NCI-H1694 treated with DMSO at 0.1 percent for 48 hours (cell line): ENCODE data around the gene ADCYAP1R1.
A peak's percentile ranks its signal among the peaks of the same experiment; 100 is the strongest.

Experiments
- DNase-seq: peaks from one replicate; lab custom pipeline; 2025; lab: John Stamatoyannopoulos, UW

ADCYAP1R1 gene

DNA sequence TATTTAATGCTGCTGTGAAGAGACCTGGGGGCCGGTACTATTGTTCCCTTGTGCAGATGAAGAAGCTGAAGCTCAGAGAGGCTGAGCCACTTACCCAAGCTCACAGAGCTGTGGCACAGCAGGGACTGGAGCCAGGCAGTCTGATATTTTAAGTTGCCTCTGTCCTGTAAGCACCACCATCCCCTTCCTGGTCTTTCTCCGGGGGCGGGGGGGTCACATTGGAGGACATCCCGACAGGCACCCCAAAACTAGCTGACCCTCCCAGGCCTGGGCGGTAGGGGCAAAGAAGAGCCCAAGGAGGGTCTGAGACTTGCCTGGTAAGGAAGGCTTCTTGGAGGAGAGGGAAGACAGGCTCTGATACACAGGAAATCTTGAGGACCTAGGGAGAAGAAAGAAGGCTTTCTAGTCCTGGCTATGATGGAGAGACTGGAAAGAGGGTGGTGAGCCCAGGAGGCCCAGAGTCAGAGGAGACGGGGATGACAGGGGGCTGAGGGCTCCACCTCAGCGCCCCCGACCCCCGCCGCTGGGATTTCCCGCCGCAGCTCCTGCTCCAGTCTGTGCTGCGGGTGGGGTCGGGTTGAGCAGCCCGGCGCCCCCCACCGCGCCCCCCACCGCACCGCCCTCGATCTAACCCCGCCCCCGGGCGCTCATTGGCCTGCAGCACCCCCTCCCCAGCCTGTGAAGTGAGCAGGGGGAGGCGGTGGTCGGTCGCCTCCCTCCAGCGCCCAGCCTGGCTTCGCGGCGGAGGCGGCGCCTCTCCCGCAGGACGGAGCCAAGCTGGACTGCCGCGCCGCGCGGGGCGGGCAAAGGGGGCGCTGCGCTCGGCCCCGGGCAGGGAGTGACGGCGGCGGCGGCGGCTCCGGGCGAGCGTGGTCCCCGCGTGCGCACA is at the start of gene ADCYAP1R1:
Gene ADCYAP1R1, plus strand, starts transcription at position 711 of the 889 bp plus-strand sequence. CDS start 10,957 bp downstream, outside the sequence.
- DNase-seq, result peak; percentile 50

DNA sequence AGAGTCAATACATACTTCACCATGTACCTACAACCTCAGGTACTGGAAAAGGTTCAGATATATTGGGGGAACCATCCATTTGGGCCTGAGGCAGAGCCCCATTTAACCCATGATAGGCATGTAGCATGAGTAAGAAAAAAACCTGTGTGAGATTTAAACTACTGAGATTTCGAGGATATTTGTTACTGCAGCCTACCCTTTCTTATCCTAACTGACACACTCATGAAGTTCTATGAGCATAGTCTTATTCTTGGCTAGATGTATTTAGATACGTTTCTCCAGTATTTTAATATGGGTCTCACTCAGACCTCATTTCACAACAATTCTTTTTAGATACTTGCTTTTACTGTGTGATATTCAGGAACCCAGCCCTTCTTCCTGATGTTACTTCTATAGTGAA is 49.0 kb upstream of the ADCYAP1R1 start:
- DNase-seq, result no peak

DNA sequence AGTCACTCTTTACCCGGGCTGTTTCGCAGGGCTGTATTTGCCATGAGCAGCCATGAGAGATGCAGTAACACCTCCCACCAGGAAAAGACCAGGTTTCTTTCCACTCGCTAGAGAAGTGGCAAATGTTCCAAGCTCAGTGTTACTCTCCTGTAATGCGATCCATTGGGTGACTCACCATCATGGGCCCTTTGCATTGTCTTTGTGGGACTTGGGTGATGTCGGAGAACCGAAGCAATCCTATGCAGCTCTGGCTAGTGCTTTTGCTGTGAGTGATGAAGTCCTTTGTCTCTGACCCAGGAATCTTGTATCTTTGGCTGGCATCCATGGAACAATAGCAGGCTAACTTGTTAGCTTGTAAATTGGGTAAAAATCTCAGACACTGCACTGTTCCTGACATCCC is 48.4 kb upstream of the ADCYAP1R1 start:
- no peak for DNase-seq

DNA sequence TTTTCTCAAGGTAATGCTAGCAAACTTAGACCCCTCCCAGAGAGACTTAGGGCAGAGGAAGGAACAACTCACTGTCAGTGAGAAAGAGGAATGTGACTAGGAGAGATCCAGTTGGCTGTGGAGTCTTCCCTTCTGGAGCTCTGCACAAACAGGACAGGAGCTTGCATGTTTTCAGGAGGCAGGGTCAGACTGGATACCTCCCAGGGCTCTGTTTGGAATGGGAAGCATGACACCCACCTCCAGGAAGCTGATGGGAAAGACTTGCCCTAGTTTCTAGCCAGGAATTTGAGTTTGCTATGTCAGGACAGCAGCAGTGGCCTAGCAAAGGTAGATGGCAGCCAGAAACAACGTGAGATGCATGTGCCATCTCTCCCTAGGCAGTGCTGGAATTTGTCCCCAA is 47.7 kb upstream of the ADCYAP1R1 start:
- DNase-seq, result no peak

DNA sequence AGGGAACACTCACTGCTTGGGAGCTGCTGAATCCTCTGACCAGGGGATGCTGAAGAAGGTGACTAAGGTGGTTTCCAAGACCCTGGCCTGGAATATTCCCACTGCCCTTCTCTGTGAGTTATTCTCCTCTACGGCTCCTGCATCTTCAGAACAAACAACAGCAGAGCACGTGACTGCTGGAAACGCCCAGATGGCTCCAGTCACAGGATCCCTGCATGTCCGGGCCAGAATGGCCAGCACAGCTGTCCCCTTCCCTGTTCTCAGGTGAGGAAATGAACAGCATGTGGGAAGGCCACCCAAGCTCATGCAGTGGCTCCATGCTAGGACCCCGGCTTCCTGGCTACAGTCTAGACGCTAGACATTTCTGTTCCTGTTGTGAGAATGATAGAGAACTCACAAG is 45.3 kb upstream of the ADCYAP1R1 start:
- no peak for DNase-seq

DNA sequence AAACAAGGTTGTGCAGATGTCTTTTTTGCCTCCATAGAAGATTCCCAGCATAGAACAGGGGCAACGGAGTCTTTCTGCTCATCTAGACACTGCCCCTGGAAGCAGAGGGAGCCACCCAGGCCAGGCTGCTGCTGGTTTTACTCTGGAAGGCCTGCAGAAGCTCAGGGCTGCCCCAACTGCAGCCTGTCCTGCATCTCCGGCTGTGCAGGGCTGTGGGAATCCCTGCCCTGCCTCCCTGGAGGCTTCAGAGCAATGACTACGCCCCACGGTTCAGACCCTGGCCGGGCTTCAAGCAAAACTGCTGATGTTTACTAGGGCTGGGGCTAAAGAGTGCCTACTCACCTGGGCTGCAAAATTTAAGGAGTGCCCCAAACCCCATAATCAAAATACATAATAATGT is 44.5 kb upstream of the ADCYAP1R1 start:
- no peak for DNase-seq

DNA sequence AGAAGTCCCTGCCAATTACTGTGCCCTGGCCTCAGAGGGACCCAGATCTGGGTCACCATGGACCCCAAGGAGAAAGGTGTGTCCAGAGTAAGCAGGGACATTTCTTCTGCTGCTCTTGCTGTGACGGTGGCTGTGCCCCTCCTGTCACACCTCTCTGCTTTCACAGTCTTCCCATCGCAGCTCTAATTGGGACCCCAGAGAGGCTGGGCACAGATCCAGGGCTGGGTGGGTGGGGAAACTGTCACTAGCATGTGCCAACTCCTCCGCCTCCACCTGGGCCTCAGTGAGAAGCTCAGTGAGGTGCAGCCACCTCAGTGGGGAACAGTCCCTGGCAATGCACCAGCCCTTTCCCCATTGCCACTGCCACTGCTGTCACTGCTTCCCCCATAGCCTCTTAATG is 37.3 kb upstream of the ADCYAP1R1 start:
- DNase-seq, result peak; percentile 91

DNA sequence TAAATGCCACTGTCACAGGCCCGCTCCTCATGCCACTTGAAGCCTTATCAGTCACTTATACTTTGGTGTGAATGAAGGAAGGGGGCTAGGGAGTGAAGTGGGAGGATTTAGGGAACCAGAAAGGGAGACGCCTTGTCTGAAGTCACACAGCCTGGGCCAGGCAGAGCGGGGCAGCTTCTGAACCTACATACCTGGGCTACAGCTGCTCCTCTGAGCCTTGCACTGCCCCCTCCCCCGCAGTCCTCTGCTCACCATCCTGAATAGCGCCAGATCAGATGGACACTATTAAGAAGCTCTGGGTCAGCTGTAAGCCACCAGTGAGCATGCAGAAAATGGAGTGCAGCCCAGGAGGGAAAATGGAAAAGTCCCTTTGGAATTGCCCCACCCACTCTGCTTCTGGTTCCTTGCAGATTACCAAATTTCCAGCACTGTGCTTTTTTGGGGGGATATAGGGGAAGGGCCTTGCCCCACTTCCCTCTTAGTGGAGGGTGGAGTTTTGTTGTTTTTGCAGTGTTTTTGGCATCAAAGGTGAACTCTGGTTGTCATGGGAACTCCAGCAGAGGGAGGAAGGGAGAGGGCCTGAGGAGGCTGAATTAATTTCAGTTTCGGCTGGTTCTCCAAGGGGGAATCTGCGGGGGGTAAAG is 35.0 kb upstream of the ADCYAP1R1 start:
- DNase-seq, result no peak

DNA sequence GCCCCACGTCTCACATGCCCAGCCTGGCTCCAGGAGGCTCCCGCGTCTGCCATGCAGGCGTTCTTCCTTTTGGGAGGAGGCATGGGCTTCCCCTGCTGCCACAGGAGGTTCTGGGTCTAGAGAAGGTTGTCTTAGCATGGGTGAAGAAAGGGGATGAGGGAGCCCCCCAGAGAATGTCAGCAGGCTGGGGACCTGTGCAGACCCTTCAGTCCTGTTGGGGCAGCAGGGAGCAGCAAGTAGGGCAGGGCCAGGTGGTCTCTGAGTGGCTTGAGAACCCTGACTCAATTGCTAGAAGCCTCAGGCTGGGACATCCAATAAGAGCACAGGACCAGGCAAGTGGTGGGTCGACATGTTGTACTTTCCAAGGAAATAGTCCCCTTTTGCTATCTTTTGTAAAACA is 34.4 kb upstream of the ADCYAP1R1 start:
- DNase-seq, result no peak

DNA sequence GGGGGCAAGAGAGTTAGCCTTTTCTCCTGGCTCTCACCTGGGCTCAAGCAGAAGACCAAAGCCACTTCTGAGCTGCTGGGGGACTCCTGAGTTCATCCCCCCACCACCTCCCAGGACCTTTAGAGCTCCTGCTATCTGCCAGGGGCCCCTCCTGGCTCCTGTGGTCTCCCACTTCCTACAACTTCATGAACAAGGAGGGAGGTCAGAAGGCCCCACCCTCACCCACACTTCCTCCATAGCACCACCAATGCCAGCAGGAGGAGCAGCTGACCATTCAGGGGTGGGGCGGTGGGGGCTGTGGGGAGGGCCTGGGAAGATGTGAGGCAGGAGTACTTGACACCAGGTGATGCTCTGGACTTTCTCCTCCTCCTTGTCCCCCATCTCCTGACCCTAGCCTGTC is 32.6 kb upstream of the ADCYAP1R1 start:
- DNase-seq, result no peak

DNA sequence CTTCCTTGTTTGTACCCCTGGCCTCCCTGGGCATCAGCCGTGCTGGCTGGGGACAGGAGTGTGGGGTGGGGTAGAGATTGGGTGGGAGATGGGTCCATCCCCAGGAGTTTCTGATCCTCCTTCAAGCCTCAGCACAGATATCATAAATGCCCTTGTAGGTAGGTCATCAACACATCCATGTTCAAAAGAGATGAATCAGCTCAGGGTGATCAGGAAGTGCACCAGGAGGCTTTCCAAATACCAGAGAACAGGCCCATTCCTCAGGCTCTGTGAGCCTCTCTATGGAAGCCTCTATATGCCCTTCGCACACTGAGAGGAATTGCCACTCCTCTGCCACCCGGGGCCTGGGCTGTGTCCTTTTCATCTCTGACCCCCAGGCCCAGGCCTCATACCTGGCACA is 31.9 kb upstream of the ADCYAP1R1 start:
- no peak for DNase-seq

DNA sequence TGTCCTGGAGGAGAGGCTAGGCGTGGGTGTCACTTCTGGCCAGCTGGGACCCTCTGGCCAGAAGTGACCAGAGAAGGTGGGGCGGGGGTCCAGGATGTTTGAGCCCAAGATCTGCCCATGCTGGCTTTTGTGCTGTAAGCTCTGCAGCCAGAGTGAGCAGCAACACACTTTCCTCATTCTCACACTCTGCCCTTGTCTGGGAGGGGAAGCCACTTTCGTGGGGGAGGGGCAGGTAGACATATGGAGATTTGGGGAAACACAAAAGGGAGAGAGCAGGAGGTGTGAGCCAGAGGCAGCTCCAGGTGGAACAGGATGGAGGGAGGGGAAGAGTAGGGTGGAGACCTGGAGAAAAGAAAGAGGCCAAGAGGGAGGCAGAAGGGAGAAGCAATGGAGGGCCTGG is 31.5 kb upstream of the ADCYAP1R1 start:
- DNase-seq, result no peak

DNA sequence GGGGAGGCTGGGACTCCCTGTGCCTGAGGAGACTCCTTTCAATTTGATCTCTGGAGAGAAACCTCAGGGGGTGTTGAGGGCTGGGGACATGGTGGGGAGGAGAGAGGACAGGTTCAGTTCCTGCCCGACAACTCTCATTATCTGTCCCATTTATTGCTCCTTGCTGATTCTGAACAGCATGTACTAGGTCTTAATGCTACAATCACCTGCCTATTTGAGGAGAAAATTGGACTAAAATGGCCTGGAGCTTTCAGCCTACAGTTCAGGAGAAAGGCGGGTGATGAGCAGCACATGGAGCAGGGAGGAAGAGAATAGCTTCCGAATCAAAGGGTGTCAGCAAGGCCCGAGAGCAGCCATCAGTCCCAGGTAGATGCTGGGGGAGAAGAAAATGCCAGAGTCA is 30.0 kb upstream of the ADCYAP1R1 start:
- DNase-seq, result no peak

DNA sequence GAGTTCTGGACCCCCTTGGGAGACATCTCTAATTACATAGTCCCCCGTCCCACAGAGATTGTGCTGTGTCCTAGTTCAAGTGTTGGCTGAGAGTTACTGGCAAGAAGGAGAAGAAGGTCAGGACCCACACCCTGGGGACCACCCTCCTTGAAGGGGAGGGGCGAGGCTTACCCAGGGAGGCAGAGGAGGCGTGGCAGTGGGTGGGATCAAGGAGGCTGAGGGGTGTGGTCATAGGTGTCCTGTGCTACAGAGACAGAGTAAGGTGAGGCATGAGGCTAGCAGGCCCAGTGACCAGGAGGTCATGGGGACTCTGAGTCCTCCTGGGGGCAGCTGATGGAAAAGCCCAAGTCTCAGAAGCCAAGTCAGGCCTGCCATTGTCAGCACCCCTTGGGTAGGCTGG is 29.4 kb upstream of the ADCYAP1R1 start:
- DNase-seq, result no peak

DNA sequence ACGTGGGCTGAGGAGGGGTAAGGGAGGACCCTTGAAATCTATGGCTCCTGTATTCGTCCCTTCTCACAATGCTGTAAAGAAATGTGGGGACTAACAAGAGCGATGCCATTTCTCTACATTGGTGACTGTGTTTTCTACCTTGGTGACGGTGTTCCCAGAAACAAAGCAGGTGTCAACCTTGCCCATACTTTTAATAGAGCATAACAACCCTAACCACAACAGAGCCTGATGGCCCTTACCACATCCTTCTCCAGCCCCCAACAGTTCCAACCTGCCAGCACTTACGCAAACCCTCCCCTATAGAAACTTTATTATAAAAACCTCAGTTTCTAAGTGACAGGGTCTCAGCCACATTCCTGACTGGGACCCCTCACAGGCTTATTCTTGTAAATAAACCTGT is 28.2 kb upstream of the ADCYAP1R1 start:
- no peak for DNase-seq

DNA sequence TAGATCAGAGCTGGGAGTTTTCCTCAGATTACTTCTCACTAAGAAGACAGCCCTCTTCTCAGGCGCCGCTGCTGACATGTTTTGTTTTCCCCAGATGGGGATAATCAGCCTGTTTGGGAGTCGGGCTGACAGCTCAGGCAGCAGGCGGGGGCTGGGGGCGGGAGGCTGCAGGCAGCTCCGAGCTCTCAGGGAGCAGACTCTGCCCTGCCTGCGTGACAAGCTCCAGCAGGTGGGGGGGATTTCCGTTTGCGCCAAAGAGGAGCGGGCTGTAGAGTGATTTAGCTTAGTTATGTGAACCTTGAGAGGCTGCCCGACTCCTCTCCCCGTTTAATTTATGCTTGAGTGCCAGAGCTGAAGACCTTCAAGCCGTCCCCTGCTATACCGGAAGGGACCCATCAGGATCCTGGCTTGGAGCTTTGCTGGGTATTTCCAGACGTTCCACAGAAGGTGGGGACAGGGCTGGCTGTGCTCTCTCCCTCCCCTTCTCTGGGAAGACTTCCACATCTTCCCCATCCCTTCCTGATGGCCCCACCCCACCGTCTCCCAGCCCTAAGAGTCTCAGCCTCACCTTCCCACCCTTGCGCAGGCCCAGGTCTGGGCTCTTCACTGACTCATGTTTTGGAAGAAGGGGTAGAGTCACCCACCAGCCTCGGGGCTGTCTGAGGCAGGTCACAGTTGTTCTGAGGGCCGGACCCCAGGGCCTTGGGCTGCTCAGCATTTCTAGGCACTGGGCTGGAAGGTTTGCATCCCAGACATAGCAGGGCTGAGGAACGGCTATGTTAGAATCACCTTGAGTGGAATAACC is 24.7 kb upstream of the ADCYAP1R1 start:
- peak; percentile 87 for DNase-seq

DNA sequence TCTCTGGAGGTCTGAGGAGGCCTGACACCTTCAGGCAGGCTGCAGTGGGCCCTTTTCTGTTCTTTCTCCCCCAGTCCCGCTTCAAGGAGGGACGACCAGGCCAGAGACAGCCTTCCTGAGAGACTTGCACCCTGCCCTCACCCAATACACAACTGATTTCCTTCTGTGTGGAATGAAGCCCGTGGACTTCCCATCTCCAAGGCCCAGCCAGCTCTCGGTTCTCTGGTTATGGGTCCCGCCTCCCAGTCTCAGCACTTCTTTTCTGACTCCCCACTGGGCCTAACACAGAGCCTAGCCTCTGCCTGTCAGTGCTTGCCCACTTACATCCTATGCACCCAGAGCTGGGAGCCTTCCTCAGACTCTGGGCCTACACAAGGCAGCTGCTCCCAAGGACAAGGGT is 24.1 kb upstream of the ADCYAP1R1 start:
- peak; percentile 38 for DNase-seq

DNA sequence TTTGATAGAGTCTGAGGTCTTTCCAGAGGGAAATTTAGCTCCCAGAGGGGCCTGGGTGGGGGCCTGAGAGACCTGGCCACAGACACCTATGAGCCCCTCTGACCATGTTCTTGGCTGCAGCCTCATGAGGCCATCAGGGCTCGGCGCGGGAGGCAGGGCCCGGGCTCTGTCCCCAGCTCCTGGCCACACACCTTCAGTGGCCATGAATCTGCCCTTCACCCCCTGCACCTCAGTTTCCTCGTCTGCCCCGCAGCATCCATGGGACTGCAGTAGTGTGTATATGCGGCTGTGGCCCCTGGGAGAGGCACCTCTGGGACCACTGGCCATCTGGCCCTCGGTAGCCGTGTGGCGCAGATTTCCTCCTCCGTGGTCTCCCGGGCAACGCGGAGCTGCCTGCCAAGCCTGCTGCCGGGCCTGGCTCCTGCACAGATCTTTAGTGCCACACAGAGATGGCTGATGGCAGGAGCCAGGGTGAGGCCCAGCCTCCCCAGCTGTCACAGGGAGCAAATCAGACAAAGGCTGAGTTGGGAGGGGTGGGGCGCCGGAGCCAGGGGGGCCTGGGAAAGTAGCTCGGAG is 23.6 kb upstream of the ADCYAP1R1 start:
- DNase-seq, result peak; percentile 96

DNA sequence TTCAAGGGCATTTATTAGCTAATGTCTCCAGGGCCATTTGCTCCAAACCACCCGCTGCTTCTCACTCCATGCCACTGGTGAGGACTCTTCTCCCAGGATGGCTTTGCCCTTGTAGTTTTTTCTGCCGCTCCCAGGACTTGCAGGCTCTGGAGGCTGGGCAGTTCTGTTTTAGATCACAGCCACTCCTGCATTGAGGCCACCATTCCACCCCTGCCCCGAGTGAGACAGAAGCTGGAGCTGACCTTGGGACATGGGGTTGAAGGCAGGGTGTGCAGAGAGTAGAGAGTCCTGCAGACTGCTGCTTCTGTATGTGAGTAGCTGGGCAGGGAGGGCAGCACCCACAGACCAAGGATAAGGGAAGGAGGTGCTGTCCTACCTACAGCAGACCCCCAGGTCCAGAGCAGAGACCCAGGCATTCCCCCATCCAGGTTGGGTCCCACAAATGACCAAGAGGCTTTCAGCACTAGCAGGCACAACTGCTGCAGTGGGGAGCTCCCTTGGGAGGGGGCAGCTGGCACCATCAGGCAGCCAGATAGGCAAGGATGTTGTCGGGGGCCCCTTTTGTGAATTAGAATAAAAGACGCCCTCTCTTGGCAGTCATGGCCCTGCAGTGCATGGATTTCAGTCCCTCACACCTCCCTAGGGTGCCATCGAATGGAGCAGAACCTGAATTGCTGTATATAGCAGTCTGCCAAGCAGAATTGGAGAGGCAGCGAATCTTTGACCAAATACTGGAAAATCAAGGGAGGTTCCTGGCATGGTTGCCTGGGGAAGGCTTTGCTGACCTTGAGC is 22.7 kb upstream of the ADCYAP1R1 start:
- DNase-seq, result peak; percentile 82

DNA sequence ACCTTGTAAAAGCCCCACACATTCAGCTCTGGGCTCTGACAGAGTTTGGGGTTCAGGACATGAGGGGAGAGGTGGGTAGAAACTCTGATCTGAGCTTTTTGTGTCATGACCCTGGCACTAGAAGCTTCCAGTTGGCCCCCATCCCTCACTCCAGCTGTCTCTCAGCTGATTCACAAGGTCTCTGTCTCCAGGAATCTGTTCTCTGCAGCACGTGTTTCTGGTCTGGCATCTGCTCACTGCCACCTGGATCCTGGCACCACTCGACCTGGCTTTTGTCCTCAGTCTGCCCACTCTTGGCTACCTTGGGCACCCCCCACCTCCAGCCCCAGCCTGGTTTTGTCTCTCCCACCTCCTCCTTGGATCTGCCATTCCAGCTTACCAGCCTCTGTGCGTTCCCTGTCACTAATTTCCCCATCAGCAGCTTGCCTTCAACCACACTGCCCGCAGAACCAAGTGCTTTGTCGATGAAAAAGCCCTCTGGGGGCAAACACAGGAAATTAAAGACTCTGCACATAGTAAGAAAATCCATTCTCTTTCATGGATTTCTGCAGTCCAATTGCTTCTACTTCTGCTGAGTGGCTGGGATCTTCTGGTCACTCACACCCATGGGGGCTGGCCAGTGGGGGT is 18.3 kb upstream of the ADCYAP1R1 start:
- DNase-seq, result peak; percentile 26

DNA sequence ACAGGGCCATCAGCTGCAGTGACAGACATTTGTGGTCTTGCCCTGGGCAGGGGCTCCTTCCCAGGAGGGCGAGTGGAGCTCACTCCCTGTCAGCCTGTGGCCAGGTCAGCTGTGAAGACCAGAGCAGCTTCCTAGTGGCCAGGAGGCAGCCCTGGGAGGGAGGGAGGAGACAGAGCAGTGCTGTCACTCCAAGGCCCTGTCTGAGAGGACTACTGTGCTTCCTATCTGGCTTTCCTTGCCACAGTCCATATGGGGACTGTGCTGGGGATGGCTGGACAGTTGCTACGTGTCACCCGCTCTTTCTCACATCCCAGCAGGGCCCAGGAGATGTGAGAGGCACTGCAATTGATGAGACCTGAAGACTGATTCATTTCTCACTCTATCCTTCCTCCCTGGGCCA is 15.2 kb upstream of the ADCYAP1R1 start:
- no peak for DNase-seq
